Glomerular visceral epithelial cell (primary cell): Measurements from ENCODE around the gene HOGA1.
"Not testable (repeated sequence)": the region's sequence is repeated elsewhere in the genome, so short reads cannot be mapped to it uniquely, and the experiment has no call there.

ENCODE experiments used
- DNase-seq: peaks from one replicate; pipeline ENCODE4 v3.0.0-alpha.2; 2016; ENCODE audit errors: extremely low spot score

Gene HOGA1

DNA sequence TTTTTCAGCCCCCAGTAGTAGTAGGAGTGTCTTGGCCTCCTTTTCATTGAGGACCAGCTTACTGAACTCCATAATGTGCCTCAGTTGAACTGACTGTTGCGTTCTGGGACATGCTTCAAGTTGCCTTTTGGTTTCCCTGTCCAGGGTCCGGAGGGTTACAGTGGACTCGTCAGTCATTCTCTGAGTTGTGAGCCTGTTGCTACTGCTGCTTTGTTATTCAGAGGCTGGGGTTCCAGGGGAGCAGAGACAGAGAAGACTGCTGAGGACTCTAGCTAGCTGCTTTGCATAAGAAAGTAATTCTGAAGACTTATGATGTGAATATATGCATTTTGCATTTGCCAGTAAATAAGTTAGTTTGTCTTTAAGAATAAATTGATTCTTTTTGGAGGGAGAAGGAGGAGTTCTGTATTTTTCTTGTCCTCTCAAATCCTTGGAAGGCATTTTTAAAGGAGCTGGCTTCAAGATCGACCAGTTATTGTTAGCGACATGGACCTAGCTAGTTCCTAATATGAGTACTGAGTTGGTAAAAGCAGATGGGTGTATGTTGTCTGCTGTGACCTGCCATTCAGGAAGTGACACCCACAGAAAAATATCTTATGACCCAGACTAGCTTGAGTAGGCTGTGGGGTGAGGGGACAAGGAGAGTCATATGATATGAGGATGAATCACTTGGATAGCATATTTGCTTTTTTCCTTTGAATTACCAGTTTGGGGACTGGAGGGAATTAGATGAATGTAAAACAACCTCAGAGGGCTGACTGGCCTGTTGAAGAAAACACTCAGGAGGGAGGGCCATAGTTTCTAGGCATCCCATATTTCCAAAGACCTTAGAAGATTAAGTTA, 64.6 kb downstream of the HOGA1 start:
- DNase-seq: peak; percentile 78

DNA sequence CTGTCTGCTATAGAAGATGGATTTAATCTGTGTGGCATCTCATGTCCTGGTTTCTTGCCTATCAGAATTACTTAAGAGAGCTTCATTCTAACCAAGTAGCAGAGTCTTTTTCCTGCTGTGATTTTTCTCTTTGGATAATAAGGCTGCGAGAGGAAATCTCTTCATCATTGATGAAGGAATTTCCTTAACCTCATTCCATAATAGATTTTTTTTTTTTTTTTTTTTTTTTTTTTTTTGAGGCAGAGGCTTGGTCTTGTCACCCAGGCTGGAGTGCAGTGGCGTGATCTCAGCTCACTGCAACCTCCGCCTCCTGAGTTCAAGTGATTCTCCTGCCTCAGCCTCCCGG, 65.2 kb downstream of the HOGA1 start:
- not testable (repeated sequence) for DNase-seq

DNA sequence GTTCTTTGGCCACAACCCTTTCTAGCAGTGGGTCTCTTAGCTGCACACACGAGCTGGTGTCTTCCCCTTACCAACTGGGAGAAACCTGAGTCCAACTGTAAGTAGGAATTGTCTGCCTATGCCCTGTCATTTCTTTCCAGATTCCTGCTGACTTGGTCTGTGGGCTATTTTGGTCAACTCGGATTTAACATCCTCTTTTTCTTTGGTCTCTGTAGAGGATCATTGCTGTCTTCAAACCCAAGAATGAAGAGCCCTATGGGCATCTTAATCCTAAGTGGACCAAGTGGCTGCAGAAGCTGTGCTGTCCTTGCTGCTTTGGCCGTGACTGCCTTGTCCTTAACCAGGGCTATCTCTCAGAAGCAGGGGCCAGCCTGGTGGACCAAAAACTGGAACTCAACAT, 66.5 kb downstream of the HOGA1 start:
- DNase-seq: no peak

- no peak for DNase-seq
Observed at GRCh38 chr10:97651773-97652172, 67.6 kb downstream of the HOGA1 start.

DNA sequence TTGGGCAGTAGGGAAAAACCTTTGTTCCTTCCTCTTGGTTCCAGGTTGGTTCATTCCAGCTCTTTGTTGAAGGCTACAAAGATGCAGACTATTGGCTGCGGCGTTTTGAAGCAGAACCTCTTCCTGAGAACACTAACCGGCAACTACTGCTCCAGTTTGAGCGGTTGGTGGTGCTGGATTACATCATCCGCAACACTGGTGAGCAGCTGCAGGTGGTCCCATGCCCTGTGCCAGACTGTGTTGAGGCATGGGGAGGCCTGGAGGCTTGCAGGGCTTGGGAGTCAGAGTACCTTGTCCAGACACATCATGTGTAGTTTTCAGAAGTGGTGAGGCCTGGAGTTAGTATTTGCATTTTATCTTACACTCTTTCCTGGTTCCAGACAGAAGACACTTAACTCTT, 72.6 kb downstream of the HOGA1 start:
- no peak for DNase-seq

DNA sequence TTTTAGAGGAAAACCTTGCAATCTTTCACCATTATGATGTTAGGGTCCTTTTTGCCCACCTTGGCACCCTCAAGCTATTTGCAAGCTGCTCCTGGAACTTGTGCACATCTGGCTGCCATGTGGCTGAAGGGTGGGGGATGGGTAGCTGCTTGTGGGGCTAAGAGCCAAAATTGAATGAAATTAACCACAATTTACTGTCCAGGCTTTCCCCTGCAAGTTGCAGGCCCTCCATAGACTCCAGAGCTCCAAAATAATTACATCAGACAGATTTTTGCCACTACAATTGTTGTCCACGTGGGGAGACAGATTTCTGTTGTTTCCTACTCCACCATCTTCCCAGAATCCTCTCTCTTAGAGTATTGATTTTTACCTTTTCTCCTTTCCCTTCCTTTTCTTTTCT, 75.4 kb downstream of the HOGA1 start:
- no peak for DNase-seq
